Cortex of kidney (tissue), 1 donor: ENCODE data around the gene CCR5AS.
"Not testable (repeated sequence)": the region's sequence is repeated elsewhere in the genome, so short reads cannot be mapped to it uniquely, and the experiment has no call there.

Experiments used
- DNase-seq: peaks from one replicate; lab custom pipeline; 2025; lab: John Stamatoyannopoulos, UW

The CCR5AS gene

DNA sequence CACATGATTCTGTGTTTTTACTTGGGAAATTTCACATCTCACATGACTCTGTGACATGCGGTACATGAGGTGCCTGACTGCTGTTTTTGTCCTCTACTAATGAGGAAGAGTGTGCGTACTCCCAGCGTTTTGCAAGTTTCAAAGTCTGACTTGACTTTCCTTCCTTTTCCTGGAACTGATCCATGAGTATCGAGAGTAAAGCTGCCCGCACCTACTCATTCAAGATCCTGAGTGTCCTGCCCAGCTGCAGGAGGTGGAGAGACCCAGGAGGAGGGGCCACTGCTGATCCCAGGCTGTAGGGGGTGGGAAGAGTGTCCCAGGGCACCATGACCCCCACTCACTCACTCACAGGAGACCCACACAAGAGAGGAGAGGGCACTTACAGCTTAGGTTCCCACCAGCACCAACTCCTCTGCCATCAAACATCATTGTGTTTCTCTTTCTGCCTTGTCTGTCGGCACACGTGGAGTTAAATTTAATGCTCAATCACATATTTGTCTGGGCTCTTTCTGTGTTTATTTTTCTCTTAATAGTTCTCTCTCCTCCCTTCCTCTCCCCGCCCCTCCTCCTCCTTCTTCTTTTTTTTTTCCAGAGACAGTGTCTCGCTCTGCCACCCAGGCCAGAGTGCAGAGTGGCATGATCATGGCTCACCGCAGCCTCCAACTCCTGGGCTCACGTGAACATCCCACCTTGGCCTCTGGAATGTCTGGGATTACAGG lies 1.4 kb downstream of the CCR5AS start:
- no peak for DNase-seq

DNA sequence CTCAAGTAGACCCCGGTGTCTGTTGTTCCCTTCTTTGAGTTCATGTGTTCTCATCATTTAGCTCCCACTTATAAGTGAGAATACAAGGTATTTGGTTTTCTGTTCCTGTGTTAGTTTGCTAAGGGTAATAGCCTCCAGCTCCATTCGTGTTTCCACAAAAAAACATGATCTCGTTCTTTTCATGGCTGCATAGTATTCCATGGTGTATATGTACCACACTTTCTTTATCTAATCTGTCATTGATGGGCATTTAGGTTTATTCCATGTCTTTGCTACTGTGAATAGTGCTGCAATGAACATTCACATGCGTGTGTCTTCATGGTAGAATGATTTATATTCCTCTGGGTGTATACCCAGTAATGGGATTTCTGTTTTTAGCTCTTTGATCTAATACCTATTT lies 4.0 kb downstream of the CCR5AS start:
- DNase-seq, result not testable (repeated sequence)

DNA sequence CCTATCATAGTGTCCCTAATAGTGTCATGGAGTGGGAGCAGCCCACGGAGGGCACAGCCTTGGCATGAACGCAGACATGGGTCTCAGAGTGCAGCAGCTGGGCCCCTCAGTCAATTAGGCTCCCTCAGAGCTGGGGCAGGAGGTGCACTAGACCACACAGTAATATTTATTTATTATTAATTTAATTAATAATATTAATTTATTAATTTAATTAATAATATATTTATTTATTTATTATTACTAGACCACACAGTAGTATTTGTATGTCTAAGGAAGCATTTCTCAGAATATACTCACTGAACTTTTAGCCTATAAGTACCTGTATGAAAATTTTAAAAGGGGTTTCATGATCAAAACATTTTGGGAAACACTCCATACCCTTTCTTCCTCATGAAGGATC lies 5.3 kb downstream of the CCR5AS start:
- no peak for DNase-seq

- no peak for DNase-seq
Observed at GRCh38 chr3:46400846-46401245, 6.0 kb downstream of the CCR5AS start.

GRCh38 chr3:46400000-46400734 lies 6.7 kb downstream of the CCR5AS start:
- no peak for DNase-seq

GRCh38 chr3:46399557-46399956 lies 7.3 kb downstream of the CCR5AS start:
- DNase-seq, result no peak

- no peak for DNase-seq
Observed at GRCh38 chr3:46399098-46399497, 7.8 kb downstream of the CCR5AS start.

DNA sequence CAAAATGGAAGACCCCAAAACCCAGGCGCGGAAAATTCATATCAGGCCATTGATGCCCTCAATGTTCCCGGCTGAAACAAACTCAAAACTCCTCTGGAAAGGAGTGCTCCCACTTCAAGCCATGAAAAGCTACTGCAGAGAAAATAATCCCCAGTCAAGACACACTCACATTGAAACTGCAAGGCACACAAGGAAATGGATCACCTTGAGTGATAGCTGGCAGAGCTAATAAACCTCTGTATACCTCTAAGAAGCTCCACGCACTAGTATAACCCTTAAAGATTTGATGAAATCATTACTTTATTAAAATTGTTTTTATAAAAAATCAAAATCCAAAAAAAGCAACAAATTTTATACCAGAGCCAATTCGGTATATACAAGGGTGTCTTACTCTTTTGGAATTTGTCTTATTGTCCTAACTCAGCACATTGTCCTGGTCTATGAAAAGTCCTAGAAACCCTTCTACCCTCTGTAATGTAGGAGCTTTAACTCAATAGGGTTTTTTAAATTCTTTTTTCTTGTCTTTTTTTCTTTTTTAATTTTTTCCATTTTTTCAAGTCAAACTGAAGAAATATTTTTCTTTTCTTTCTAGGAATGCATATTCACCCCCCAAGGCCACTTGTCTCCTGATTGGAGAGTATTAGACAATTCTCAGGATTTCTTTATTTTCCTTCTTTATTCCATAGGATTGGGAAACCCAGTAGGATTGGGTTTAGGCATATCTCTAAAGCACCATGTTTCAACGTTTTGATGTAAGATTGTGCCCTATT lies 8.5 kb downstream of the CCR5AS start:
- no peak for DNase-seq

- DNase-seq, result no peak
Observed at GRCh38 chr3:46397111-46397510, 9.8 kb downstream of the CCR5AS start.

DNA sequence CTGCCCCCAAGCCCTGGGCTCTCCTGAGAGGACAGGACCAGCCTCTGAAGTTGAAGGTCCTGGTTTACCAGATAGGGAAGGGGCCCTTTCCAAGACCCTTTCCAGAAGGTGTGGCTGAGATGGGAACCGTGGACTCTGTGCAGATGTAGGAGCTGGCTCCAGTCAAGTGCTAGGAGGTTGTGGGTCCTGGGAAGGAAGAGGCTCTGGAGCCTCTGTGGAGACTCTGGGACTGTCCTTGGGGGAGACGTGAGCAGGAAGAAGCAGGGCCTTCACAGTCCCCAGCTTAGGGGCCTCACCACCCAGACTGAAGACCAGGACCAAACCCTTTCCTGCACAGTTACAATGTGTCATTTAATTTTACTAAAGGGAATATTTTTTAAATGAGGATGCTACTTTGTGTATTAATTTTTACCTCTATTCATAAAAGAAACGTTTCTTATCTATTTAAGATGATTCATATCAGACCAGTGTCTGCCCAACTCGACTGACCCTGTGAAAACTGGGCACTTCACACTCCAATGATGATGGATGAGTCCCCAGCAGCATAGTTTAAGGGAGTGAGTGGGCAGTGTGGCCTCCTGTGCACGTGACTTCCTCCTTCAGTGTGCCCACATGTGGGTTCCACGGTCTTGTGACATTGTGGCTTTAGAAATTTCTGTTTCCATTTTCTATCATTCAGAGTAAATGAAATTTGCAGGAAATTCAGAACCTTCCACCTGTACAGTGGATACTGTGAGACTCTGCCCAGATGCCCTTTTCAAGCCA lies 10.9 kb downstream of the CCR5AS start:
- DNase-seq, result no peak

- DNase-seq, result no peak
Observed at GRCh38 chr3:46395210-46395661, 11.6 kb downstream of the CCR5AS start.

DNA sequence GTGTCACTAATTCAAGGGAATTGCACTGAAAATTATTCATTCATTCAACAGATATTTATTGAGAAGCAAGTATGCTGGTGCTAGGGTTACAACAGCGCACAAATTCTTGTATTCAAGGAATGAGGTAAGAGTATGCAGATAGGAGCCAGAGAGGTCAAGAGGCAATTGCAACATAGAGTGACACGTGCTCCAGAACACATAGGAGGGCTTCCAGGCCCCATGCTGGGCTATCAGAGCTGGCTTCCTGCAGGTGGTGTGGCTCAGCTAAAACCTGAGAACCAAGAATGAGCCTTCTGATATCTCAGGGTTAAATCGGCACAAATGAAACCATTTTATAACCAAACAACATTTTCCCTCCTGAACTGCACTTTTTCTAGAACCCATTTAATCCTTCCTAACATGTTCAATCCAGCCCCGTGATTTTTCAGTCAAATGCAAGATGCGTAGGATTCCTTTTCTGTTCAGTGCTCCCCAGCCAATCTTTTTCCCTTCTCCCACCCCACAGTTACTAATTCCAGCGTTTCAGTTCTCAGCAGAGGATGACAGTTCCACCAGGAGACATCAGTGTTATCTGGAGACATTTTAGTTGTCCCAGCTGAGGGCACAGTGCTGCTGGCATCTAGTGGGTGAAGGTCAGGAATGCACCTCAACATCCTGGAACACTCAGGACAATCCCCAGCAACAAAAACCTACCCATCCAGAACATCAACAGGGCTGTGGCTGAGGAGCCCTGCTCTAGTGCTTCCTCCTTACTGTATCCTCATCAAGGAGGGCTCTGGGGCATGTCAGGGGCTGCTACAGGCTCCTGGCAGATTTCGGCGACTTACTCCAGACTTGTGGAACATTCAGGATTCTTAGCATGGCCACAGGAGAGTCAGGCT lies 13.1 kb downstream of the CCR5AS start:
- DNase-seq, result no peak

DNA sequence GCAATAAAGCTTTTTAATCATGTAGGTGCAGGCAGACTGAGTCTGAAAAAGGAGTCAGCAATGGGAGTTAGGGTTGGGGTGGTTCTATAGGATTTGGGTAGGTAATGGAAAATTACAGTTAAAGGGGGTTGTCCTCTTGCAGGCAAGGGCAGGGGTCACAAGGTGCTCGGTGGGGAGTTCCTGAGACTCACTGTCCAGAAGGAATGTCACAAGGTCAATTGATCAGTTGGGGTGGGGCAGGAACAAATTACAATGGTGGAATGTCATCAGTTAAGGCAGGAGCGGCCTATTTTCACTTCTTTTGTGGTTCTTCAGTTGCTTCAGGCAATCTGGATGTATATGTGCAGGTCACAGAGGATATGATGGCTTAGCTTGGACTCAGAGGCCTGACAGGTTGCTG lies 13.9 kb downstream of the CCR5AS start:
- no peak for DNase-seq

GRCh38 chr3:46391526-46391925 lies 15.3 kb downstream of the CCR5AS start:
- DNase-seq, result not testable (repeated sequence)

DNA sequence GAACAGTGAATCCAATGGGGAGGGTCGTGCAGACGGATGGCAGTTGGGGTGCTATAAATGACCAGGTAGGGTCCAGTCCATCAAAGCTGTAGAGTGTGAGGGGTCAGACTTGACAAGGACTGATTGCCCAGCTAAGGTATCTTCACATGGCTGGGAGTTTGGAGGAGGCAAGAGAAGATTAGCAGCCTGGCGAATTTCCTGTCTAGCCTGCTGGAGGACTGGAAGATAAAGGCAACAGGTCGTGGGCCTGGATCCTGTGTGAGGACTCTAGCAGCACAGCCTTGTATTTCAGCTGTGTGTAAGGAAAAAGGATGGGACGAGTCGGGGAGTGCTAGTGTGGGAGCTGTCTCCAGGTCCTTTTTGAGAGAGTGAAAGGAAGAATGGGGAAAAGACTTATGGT lies 17.6 kb downstream of the CCR5AS start:
- no peak for DNase-seq

DNA sequence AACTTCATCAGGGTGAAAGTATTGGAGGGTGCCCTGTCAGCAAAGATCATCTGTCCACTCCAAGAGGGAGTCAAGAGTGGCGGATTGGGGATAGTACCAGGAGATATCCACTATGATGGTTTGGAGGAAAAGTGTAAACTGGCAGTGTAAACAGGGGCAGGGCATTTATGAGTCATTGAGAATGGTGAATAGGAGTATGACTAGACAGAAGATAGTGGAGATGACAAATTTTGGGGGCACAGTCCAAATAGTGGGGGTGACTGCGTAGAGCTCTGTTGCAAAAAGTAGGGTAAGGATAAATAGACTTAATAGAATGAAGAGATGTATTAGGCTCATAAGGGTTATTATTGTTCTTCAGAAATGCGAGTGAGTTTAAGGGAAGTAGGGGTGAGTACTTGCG lies 18.0 kb downstream of the CCR5AS start:
- not testable (repeated sequence) for DNase-seq

- no peak for DNase-seq
Observed at GRCh38 chr3:46386205-46386604, 20.7 kb downstream of the CCR5AS start.

GRCh38 chr3:46383951-46384330 lies 22.9 kb downstream of the CCR5AS start:
- DNase-seq, result no peak

GRCh38 chr3:46383211-46383950 lies 23.5 kb downstream of the CCR5AS start:
- no peak for DNase-seq

DNA sequence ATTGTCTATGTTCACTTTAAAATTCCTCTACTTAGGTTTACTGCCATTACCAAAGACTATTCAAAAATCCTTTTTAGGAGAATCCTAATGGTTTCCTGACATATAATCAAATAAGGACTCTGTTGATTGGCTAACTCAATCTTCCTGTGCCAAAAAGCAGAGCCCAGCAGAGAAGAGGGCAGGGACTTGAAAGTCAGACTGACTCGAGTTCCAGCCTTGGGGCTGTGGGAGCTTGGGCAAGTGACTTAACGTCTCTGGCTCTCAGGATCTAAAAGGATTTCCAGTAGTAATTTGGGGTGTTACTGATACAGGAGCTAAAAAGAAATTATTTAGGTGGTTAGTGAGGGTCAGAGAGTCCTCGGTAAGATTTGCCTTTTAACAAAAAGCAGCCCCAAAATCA lies 25.2 kb downstream of the CCR5AS start:
- DNase-seq, result no peak
